ENCODE measurements around the gene MEGF11.

Gene MEGF11

DNA sequence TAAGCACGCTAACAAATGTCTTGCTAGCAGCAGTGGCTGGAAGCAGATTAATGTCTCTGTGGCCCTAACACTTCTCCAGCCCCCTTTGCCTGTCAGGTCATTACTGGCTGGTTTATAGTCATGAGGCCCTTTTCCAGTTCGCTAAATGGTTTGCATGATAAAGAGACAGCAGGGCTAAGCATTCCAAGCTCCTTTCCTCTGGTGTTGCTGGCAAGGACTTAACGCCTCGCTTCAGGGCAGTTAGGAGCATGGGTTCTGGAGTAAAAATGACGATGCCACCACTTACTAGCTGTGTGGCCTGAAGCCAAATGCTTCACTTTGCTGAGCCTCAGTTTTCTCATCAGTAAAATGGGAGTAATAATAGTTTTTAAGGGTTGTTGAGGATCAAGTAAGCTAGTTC is 185.9 kb downstream of the MEGF11 start:
- ChIA-PET POLR2A (no interaction called here), CTCF (interaction anchor here (0.6 to 1.4 kb wide), 4 partner anchors 12 to 1752 kb away, joined by 3 to 4 read pairs (median 4); no protein-coding TSS in a partner anchor)
- Histone ChIP-seq H3K27ac (ENCODE audit: extremely low read depth, low read depth, low read length) (no peak overlapping the region), H3K9me3 (ENCODE audit: control insufficient read depth, insufficient read depth, low read depth, low read length) (no peaks in the 10 kb centered on the region), H3K4me1 (ENCODE audit: control insufficient read depth, insufficient read depth, low read length) (no peaks in the 10 kb centered on the region), H3K36me3 (ENCODE audit: control insufficient read depth in 2 of 2, insufficient read depth in 1 of 2, low read length in 2 of 2) (no peaks in the 10 kb centered on the region), H3K4me3 (ENCODE audit: low read depth, low read length) (no peak overlapping the region)
- TF ChIP-seq ZNF561 (tag by site-specific recombination; IDR thresholded peaks at IDR 0.05; ENCODE audit: borderline replicate concordance), result no peak
- TF ChIP-seq FEZF1 (tag by site-specific recombination; IDR thresholded peaks at IDR 0.05), result peak; percentile 43; the same call in 1 of the 2 replicates
- no peak for TF ChIP-seq YY1 (tag by site-specific recombination; IDR thresholded peaks at IDR 0.05)
- TF ChIP-seq ZNF202 (tag by site-specific recombination; IDR thresholded peaks at IDR 0.05; ENCODE audit: borderline replicate concordance), result no peak
- TF ChIP-seq GLI4 (tag by site-specific recombination; IDR thresholded peaks at IDR 0.05), result no peak
- no peak for TF ChIP-seq ZIC2 (tag by site-specific recombination; IDR thresholded peaks at IDR 0.05)

DNA sequence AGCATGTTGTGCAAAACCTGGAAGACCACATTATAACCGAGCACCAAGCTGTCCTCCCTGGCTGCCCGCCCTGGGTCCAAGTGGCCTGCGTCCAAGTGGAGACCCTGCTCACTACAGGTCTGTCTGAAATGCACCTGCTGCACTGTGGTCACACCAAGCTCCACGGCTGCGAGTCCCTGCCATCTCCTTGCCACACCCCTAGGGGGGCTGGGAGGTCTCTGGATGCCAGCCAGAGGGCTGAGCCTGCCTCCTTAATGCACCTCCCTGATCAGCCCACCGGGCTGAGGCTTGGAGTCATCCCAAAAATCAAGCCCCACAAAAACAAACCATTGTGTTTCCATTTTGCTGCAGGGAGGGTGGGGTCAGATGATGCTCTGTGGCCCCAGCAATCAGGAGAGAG is 187.1 kb downstream of the MEGF11 start:
- CTCF ChIA-PET, result no interaction called here
- POLR2A ChIA-PET, result no interaction called here
- no peak overlapping the region for H3K27ac ChIP-seq (ENCODE audit: extremely low read depth, low read depth, low read length)
- H3K36me3 ChIP-seq (ENCODE audit: control insufficient read depth in 2 of 2, insufficient read depth in 1 of 2, low read length in 2 of 2), result no peaks in the 10 kb centered on the region
- H3K4me1 ChIP-seq (ENCODE audit: control insufficient read depth, insufficient read depth, low read length), result no peaks in the 10 kb centered on the region
- no peak overlapping the region for H3K4me3 ChIP-seq (ENCODE audit: low read depth, low read length)
- TF ChIP-seq ZNF426 (tag by site-specific recombination; IDR thresholded peaks at IDR 0.05) (no peak), SCRT2 (tag by site-specific recombination; IDR thresholded peaks at IDR 0.05) (peak; percentile 36), ZNF155 (tag by site-specific recombination; IDR thresholded peaks at IDR 0.05) (no peak), ZBTB8A (tag by site-specific recombination; IDR thresholded peaks at IDR 0.05) (peak; percentile 83)
- H3K9me3 ChIP-seq (ENCODE audit: control insufficient read depth, insufficient read depth, low read depth, low read length), result no peaks in the 10 kb centered on the region

DNA sequence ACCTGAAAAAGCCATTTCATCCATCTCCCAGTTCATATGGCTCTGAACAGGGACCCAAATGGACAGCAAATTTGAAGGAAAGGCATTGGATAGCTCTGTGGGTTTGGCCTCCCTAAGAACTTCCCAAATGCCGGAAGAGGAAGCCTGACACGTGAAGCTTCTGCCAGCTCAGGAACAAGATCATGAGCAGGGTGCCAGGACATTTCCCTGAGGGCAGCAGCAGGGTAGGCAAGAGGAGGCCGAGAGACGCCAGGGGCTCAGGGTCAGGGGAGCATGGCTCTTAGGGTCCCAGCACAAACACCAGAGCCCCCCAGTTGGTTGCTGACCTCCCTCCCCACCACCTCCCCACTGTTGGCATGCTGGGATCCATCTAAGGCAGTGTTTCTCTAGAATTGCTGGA is 187.5 kb downstream of the MEGF11 start:
- no peaks in the 10 kb centered on the region for H3K4me1 ChIP-seq (ENCODE audit: control insufficient read depth, insufficient read depth, low read length)
- H3K27ac ChIP-seq (ENCODE audit: extremely low read depth, low read depth, low read length), result no peak overlapping the region
- H3K9me3 ChIP-seq (ENCODE audit: control insufficient read depth, insufficient read depth, low read depth, low read length), result no peaks in the 10 kb centered on the region
- TF ChIP-seq ZNF600 (tag by site-specific recombination; IDR thresholded peaks at IDR 0.05) (no peak), ZNF174 (tag by site-specific recombination; IDR thresholded peaks at IDR 0.05) (no peak), ZNF214 (tag by site-specific recombination; IDR thresholded peaks at IDR 0.05; ENCODE audit: borderline replicate concordance) (no peak)
- no peaks in the 10 kb centered on the region for H3K36me3 ChIP-seq (ENCODE audit: control insufficient read depth in 2 of 2, insufficient read depth in 1 of 2, low read length in 2 of 2)
- ChIA-PET POLR2A (no interaction called here), CTCF (interaction anchor here (0.8 kb wide), 1 partner anchor 233 kb away, joined by 3 read pairs; no protein-coding TSS in a partner anchor)
- H3K4me3 ChIP-seq (ENCODE audit: low read depth, low read length), result no peak overlapping the region

- Histone ChIP-seq H3K4me1 (ENCODE audit: control insufficient read depth, insufficient read depth, low read length) (no peaks in the 10 kb centered on the region), H3K27ac (ENCODE audit: extremely low read depth, low read depth, low read length) (no peak overlapping the region), H3K4me3 (ENCODE audit: low read depth, low read length) (no peak overlapping the region), H3K36me3 (ENCODE audit: control insufficient read depth in 2 of 2, insufficient read depth in 1 of 2, low read length in 2 of 2) (no peaks in the 10 kb centered on the region), H3K9me3 (ENCODE audit: control insufficient read depth, insufficient read depth, low read depth, low read length) (no peaks in the 10 kb centered on the region)
- CTCF ChIA-PET, result interaction anchor here (0.8 to 1.0 kb wide), 2 partner anchors 18 to 233 kb away, joined by 3 read pairs; no protein-coding TSS in a partner anchor
- no peak for TF ChIP-seq GLI2 (tag by site-specific recombination; IDR thresholded peaks at IDR 0.05; ENCODE audit: borderline replicate concordance, low read depth)
- TF ChIP-seq ZBTB48 (tag by site-specific recombination; IDR thresholded peaks at IDR 0.05), result no peak
- TF ChIP-seq ZNF433 (tag by site-specific recombination; IDR thresholded peaks at IDR 0.05; ENCODE audit: low read depth), result no peak
- no peak for TF ChIP-seq ZNF398 (tag by site-specific recombination; IDR thresholded peaks at IDR 0.05)
- POLR2A ChIA-PET, result no interaction called here
These were observed 188.2 kb downstream of the MEGF11 start for GRCh38 chr15:66065325-66065724.
